PC-9 (cell line): ENCODE results near the gene EFHC1. TPM values are rescaled to one million over a fixed set of nuclear protein-coding genes. Genes with fewer than 3 reads are reported as not detected.

Experiments used
- BruUV-seq: library from RNA; stranded (reverse); fragments of 400-500 nt; replicated peaks from 2 replicates; lab custom pipeline; 2021; lab: Mats Ljungman, UMichigan
- CTCF ChIA-PET: fragments of 300-600 bp; sonication (Branson Sonifier 250); formaldehyde crosslinking; loops from one replicate; lab custom pipeline; 2022; ENCODE audit warnings: antibody characterized with exemption; lab: Charles Lee
- POLR2A ChIA-PET: fragments of 300-600 bp; sonication (Branson Sonifier 250); formaldehyde crosslinking; loops from one replicate; lab custom pipeline; 2022; ENCODE audit warnings: antibody characterized with exemption; ENCODE audit not compliant: unreplicated experiment; lab: Charles Lee
- DNase-seq, 2 experiments: peaks; one replicate each; pipeline versions ENCODE4 v3.0.0 to v3.0.0-alpha.2; 2015 to 2022; ENCODE audit warnings: mixed read lengths in 1 of 2
- H2AFZ ChIP-seq: fragments of 200-600 bp; sonication (generic); 2 replicates; pipeline ENCODE4 v1.8.1; 2017; ENCODE audit warnings: antibody characterized with exemption
- H3F3A ChIP-seq: fragments of 200-600 bp; sonication (generic); 2 replicates; pipeline ENCODE4 v1.8.1; 2017; ENCODE audit warnings: antibody characterized with exemption, mild to moderate bottlenecking, low read depth; ENCODE audit not compliant: insufficient read depth
- H3K27ac ChIP-seq: fragments of 200-600 bp; sonication (generic); 2 replicates; pipeline ENCODE4 v1.6.1; 2016; ENCODE audit warnings: mixed run types
- H3K27me3 ChIP-seq: fragments of 200-600 bp; sonication (generic); 2 replicates; pipeline ENCODE4 v1.6.1; 2016; ENCODE audit warnings: low read depth, mixed run types; ENCODE audit not compliant: insufficient read depth
- H3K36me3 ChIP-seq: fragments of 200-600 bp; sonication (generic); 2 replicates; pipeline ENCODE4 v1.6.1; 2016; ENCODE audit warnings: low read depth, mixed run types
- H3K4me1 ChIP-seq: fragments of 200-600 bp; sonication (generic); replicated peaks from 2 replicates; pipeline ENCODE4 v1.6.1; 2016; ENCODE audit warnings: mixed run types; ENCODE audit not compliant: insufficient read depth
- H3K4me2 ChIP-seq: fragments of 200-600 bp; sonication (generic); 2 replicates; pipeline ENCODE4 v1.6.1; 2017; ENCODE audit warnings: mixed run types
- H3K4me3 ChIP-seq: fragments of 200-600 bp; sonication (generic); 2 replicates; pipeline ENCODE4 v1.6.1; 2016; ENCODE audit warnings: mixed run types
- H3K79me2 ChIP-seq: fragments of 200-600 bp; sonication (generic); 2 replicates; pipeline ENCODE4 v1.6.1; 2017; ENCODE audit warnings: low read depth, mixed run types
- H3K9me2 ChIP-seq: fragments of 200-600 bp; sonication (generic); 2 replicates; pipeline ENCODE4 v1.8.1; 2017; ENCODE audit warnings: mild to moderate bottlenecking; ENCODE audit not compliant: insufficient read depth
- H3K9me3 ChIP-seq: fragments of 200-600 bp; sonication (generic); 2 replicates; pipeline ENCODE4 v1.8.1; 2016; ENCODE audit warnings: low read depth; ENCODE audit not compliant: insufficient read depth
- H4K20me1 ChIP-seq: fragments of 200-600 bp; sonication (generic); 2 replicates; pipeline ENCODE4 v1.8.1; 2017; ENCODE audit not compliant: insufficient read depth
- CTCF ChIP-seq: fragments of 200-600 bp; sonication (generic); conservative IDR thresholded peaks from 2 replicates; pipeline ENCODE4 v1.6.1; 2017; ENCODE audit warnings: mixed run types, antibody characterized with exemption, mild to moderate bottlenecking, moderate library complexity
- EZH2 ChIP-seq: fragments of 200-600 bp; sonication (generic); IDR thresholded peaks from 2 replicates; pipeline ENCODE4 v1.8.0; 2017; ENCODE audit warnings: antibody characterized with exemption, low read depth
- intact Hi-C: fragments of 100-400 bp; cut with micrococcal nuclease; formaldehyde crosslinking; loops from one replicate; pipeline ENCODE4 v1.10.0; 2022; ENCODE audit not compliant: unreplicated experiment
- total RNA-seq: library from RNA; stranded (reverse); gene quantifications from 2 replicates; pipeline ENCODE4 v1.2.3, GENCODE V29; 2021

Gene EFHC1
- total RNA-seq, 1 experiment from 2014 or later = 45.0 TPM

- H3F3A ChIP-seq = peaks cover 25% of the 10 kb centered on the region
- H3K36me3 ChIP-seq = no peaks in the 10 kb centered on the region
- H3K4me2 ChIP-seq = no peak overlapping the region
- H4K20me1 ChIP-seq = no peaks in the 10 kb centered on the region; the same call in 1 of the 2 replicates
- no peaks in the 10 kb centered on the region for H3K9me3 ChIP-seq
- CTCF ChIA-PET = no interaction called here
- no peak overlapping the region for H3K4me3 ChIP-seq
- H2AFZ ChIP-seq = no peak overlapping the region
- peaks cover 54% of the 10 kb centered on the region for H3K79me2 ChIP-seq
- H3K27me3 ChIP-seq = no peaks in the 10 kb centered on the region
- intact Hi-C loops = no loop called here
- POLR2A ChIA-PET = no interaction called here
- H3K9me2 ChIP-seq = no peaks in the 10 kb centered on the region; the same call in 1 of the 2 replicates
- DNase-seq = no peak
- no TSS peak for BruUV-seq
- TF ChIP-seq CTCF (no peak), EZH2 (no peak)
- H3K27ac ChIP-seq = no peak overlapping the region
- H3K4me1 ChIP-seq = peaks cover 32% of the 10 kb centered on the region
These were observed 144.7 kb downstream of the EFHC1 start for GRCh38 chr6:52564856-52565255.

- ChIA-PET CTCF (interaction anchor here (0.5 kb wide), 1 partner anchor 158 kb away, joined by 7 read pairs; no protein-coding TSS in a partner anchor), POLR2A (interaction anchor here (0.5 to 0.6 kb wide), 2 partner anchors 24 to 214 kb away, joined by 3 to 4 read pairs; no protein-coding TSS in a partner anchor)
- Histone ChIP-seq H3F3A (peaks cover 25% of the 10 kb centered on the region), H3K36me3 (no peaks in the 10 kb centered on the region), H2AFZ (no peak overlapping the region), H3K9me3 (no peaks in the 10 kb centered on the region), H3K27me3 (no peaks in the 10 kb centered on the region), H4K20me1 (no peaks in the 10 kb centered on the region; the same call in 1 of the 2 replicates), H3K4me1 (peaks cover 32% of the 10 kb centered on the region), H3K4me3 (no peak overlapping the region), H3K4me2 (peak overlapping the region; percentile 21), H3K27ac (peak overlapping the region; percentile 65), H3K79me2 (peaks cover 63% of the 10 kb centered on the region), H3K9me2 (no peaks in the 10 kb centered on the region; the same call in 1 of the 2 replicates)
- DNase-seq = no peak
- no peak for TF ChIP-seq CTCF
- TF ChIP-seq EZH2 = no peak
- intact Hi-C loops = loop anchor here (2.0 kb wide), 1 partner anchor 15 kb away; no protein-coding TSS in a partner anchor
- no TSS peak for BruUV-seq
These were observed 146.1 kb downstream of the EFHC1 start for GRCh38 chr6:52566201-52566600.

GRCh38 chr6:52566853-52567279, 146.7 kb downstream of the EFHC1 start:
- no peaks in the 10 kb centered on the region for H3K9me3 ChIP-seq
- no peaks in the 10 kb centered on the region for H3K27me3 ChIP-seq
- no peak for TF ChIP-seq EZH2
- no peak for TF ChIP-seq CTCF
- H3K9me2 ChIP-seq = no peaks in the 10 kb centered on the region; the same call in 1 of the 2 replicates
- no peak overlapping the region for H3K4me3 ChIP-seq
- intact Hi-C loops = loop anchor here (1.0 to 2.0 kb wide), 2 partner anchors 16 to 63 kb away; no protein-coding TSS in a partner anchor
- H2AFZ ChIP-seq = no peak overlapping the region
- peaks cover 25% of the 10 kb centered on the region for H3F3A ChIP-seq
- H4K20me1 ChIP-seq = no peaks in the 10 kb centered on the region; the same call in 1 of the 2 replicates
- ChIA-PET CTCF (interaction anchor here (0.9 kb wide), 1 partner anchor 63 kb away, joined by 4 read pairs; no protein-coding TSS in a partner anchor), POLR2A (interaction anchor here (0.5 to 0.7 kb wide), 5 partner anchors 9 to 214 kb away, joined by 3 to 8 read pairs (median 3); no protein-coding TSS in a partner anchor)
- peaks cover 70% of the 10 kb centered on the region for H3K79me2 ChIP-seq
- H3K4me2 ChIP-seq = peak overlapping the region; percentile 52
- no TSS peak for BruUV-seq
- peak; percentile 76 to 98 for DNase-seq
- no peaks in the 10 kb centered on the region for H3K36me3 ChIP-seq
- peak overlapping the region; percentile 65 for H3K27ac ChIP-seq
- peaks cover 32% of the 10 kb centered on the region for H3K4me1 ChIP-seq
